GM10847 (cell line): ENCODE results near the gene CAPN5.

ENCODE experiments used
- POLR2A ChIP-seq: IDR thresholded peaks from 2 replicates; pipeline ENCODE4 v1.6.1; 2011; ENCODE audit not compliant: insufficient read length; ENCODE audit errors: extremely low read depth

Gene CAPN5

DNA sequence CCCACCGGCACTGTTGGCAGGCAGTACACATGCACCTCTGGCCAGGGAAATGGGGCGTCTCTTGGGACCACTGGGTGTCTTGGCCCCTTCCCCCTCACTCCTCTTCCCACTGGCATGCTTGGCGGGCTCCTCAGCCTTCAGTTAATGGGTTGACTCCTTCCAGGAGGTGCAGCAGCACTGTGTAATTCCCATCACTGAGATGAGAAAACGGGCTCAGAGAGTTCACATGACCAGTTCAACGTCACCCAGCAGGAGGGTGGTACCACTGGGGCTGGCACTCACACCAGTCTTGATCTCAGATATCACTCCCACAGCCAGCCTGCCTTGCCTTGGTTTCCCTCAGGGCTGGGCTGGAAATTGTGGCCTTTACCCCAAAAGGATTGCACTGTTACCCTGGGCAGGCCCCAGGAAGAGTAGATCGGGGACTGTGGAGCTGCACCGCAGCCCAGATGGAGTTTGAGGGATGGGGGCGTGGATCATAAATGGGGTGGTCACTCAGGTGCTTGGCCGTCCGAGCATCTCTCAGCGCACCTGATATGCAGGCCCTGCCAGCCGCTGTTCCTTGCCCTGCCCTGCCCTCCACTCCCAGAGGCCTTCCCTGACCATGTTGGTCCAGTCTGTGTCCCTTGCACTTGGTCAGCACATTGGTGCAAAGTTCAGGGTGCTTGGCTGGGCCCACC lies 16.9 kb downstream of the CAPN5 start:
- no peak for TF ChIP-seq POLR2A

DNA sequence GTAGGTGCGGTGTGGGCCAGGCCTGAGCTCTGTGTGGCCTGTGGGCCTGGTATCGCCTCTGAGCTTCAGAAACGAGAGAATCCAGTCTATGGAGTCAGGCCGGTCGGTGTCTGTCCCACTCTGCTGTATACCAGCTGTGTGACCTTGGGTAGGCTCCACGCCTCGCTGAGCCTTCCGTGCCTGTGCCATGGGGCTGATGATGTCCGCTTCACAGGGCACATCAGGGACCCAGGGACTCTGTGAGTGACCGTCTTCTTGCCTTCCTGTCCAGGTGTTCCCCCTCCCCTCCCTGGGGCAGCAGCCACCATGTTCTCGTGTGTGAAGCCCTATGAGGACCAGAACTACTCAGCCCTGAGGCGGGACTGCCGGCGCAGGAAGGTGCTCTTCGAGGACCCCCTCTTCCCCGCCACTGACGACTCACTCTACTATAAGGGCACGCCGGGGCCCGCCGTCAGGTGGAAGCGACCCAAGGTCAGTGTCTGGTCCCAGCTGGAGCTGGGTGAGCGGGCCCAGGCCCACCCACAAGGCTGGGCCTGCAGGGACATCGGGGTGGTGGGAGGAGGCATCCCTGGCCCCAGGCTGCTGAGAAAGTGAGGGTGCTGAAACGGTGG lies 17.9 kb downstream of the CAPN5 start:
- TF ChIP-seq POLR2A = no peak

DNA sequence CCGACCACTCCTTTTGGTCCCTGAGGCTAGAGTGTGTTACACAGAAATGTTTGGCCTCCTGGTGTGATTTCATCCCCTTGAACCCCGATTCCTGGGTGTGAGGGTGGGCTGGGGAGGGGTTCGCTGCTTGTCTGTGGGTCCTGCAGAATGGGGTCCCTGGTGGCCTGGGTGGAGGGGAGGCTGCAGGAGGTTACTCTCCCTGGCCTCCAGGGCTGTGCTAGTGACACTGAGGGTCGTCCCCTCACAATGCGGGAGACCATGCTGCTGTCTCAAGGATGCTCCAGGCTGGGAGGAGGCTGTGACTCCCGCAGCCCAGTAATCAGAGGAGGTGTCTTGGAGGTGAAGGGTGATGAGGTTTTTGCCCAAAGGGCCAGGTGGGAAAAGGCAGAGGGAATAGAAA lies 18.9 kb downstream of the CAPN5 start:
- TF ChIP-seq POLR2A = no peak

DNA sequence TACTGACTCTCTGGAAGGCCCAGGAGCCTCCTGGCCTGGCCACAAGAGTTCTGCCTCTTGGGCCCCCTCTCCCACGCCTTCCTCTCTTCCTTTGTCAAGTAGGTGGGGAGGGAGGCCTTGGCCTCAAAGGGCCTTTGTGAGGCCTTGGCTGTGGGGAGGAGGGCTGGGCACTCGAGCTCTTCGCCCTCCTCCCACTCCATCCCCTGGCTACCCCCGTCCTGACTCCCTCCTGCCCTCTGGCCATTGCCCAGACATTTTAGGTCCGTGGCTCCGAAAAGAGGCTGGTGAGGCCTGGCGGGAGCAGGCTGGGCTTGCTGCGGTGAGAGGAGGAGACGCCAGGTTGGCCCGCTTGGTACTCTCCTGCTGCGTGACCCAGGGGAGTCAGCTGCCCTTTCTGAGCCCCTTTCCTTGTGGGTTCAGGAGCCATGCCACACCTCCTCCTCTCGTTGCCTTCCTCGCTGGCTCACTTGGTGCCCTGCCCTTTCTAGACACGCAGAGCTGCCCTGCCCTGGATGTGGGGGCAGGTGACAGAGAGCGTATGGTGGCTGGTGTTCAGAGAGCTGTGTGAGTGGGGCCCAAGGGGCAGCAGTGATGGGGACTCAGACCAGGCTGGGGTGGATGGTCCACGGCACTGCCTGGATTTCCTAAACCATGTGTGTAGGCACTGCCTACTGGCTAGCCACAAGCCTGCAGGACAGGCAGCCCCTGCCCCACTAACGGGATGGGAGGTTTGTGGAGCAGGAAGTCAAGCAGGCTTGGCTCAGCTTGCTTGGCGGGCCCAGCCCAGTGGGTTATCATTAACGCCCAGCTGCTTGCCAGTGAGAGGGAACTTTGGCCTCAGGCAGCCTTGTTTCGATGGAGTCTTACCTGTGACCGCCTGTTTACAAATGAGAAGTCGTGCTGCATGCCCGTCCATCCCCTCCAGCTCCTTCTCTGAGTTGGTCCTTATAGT lies 20.0 kb downstream of the CAPN5 start:
- TF ChIP-seq POLR2A = no peak

DNA sequence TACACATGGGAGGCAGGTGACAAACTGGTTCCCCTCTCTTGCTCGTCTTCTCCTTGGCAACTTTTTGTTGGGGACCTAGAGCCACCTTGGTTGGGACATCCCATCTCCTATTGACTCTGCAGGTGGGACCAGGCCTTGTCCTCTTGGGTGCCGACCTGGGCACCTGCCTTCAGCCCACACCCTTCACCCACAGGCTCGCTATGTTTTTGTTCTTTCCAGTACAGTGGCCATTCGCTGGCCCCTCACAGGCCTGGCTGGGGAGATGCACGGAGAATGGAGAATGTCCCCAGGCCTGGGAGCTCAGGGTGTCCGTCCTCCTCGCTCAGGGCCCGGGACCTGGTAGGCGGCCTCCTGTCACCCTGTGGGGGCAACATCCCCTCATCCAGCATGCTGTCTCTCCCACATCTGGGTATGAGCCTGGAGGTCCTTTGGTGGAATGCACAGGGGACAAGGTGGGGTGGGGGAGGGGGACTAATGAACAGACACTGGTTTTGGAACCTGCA lies 21.0 kb downstream of the CAPN5 start:
- no peak for TF ChIP-seq POLR2A

DNA sequence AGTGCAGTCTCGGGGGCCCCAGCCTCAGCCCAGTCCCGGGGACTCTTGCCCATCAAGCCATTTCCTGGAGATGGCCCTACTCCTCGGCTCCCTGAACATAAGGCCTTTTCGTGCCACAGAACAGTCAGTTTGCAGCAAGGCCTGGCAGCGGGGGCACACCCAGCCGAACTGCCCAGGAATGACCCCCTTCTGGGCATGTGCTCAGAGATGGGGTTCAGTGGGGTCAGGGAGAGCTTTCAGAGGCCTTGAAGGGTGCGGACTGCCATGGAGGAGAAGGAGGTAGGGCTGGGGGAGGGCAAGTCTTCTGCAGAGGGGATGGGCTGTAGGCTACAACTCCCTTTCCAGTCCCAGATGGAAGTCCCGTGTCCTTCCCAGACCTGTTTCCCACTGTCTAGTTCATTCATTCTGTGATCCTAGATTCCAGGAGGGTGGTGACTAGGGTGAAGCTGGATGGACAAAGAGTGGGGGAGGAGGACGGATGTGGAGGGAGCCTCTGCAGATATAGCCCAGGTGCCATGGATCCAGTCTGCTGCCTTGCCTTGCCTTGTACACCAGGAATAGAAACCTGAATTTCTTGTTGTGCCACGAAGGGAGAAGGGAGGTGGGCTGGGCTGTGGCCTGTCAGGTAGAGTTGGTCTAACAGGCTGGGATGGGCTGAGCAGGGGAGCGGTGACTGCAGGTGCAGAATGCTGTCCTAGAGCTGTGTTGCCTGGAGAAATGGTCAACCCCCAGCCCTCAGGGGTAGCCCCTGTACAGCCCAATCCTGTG lies 21.6 kb downstream of the CAPN5 start:
- no peak for TF ChIP-seq POLR2A

DNA sequence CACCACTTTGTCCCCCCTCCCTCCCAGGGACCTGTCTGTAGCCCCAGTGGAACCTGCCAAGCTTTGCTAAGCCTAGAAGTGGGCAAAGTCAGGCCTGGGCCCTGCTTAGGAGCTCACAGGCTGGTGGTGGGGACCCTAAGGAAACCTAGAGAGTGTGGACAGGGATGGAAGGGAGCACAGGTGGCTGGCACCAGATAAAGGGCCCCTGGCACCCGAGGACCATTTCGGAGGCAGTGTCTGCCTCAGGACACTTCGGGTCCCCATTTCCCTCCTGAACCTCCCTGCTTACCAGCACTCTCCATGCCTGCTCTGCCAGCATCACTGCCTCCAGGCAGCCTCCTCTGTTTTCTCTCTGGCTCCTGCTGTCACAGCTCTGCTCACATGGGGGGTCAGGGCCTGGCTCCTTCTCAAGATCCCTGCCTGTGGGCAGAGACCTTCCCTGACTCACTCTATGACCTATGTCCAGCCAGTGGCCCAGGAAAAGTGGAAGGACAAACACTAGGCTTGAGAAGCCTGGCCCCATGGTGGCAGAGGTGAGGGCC lies 22.3 kb downstream of the CAPN5 start:
- TF ChIP-seq POLR2A = no peak

DNA sequence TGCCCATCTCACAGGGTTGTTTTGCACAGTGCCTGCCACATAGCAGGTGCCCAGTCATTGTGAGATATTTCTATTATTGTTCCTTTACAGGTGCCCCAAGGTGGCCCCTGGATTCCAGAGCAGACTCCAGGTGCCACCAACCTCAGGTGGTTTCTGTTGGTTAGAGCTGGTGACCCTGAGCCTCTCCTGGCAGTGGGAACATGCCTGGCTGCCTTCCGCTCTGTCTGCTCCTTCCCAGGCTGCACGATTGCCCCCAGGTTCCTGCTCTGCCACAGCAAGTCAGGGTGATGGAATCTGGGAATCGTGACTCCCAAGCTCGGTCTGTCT lies 23.2 kb downstream of the CAPN5 start:
- no peak for TF ChIP-seq POLR2A

DNA sequence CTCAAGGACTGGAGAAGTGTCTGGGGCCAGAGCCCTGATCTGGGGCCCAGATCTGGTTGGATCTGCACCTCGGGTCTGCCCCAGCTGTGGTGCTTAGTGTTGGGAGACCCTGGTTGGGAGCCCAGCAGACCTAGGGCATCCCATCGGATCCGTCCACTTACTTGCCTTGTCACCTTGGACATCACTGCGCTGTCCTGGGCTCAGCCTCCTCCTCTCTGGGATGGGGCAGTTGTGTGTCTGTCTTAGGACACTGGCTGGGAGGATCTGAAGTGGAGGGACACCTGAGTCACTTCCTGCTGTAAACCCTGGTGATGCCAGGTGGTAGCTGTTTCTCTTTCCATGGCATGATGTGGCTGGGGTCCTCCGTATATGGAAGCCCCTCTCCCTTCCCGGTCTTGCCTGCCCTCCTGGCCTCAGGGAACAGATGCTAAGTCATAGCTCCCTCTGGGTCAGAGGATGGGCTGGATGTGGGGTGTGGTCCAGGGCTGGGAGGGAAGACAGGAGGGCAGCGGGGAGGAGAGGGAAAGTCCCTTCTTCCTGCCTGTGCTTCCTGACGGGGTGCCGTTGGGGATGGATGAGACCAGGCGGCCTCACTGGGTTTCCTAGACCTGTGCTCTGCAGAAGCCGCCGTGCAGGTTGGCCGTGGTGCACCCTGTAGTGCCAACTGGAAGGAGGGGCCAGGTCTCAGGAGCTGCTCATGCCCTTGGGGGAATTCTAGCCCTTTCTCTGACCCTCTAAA lies 23.8 kb downstream of the CAPN5 start:
- no peak for TF ChIP-seq POLR2A

DNA sequence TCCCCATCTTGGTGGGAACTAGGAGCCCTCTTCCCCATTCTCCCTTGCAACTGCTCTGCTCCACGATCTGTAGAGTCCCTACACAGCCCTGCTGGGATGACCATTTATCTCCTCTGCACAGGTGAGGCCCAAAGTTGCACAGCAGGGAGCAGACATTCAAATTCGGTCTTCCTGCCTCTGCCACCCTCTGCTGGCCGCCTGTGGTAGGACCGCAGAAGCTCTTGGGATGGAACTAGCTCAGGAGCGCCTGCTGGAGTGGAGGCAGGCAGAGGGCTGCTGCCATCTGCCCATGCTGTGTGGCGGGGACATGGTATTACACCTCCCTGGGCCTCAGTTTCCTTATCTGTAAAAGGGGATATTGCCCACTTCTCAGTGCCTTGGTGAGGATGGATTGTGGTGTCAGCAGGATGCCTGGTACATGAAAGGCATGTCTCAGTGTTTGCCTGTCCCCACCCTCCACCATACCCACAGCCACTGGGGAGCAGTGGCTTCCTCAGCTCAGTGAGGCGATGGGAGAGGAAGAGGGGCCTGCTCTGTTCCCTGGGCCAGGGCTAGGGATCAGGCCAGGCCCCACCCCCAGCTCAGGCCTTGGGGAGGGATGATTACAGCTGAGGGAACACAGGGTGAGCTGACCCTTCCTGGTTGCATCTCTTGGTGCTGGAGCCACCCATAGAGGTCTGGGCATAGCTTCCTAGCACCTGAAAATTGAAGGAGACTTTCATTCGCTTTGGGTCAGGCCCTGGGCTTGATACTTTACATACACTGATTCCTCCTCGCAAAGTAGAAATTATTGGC lies 24.6 kb downstream of the CAPN5 start:
- no peak for TF ChIP-seq POLR2A

DNA sequence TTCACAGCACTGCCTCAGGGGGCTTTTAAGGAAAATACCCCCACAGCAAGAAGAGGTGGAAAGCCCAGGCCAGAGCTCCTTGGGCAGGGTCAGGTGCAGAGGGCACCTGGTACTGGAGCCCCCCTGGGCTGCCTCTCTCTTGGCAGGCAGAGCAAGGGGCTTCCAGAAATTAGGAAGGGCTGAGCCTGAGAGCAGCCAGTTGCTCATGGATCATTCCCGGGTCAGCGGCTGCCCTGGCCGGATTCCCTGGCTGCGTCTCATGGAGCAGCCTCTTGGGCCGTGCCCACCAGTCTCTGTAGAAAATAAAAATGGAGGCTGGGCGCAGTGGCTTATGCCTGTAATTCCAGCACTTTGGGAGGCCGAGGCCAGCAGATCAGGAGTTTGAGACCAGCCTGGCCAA lies 25.6 kb downstream of the CAPN5 start:
- no peak for TF ChIP-seq POLR2A

DNA sequence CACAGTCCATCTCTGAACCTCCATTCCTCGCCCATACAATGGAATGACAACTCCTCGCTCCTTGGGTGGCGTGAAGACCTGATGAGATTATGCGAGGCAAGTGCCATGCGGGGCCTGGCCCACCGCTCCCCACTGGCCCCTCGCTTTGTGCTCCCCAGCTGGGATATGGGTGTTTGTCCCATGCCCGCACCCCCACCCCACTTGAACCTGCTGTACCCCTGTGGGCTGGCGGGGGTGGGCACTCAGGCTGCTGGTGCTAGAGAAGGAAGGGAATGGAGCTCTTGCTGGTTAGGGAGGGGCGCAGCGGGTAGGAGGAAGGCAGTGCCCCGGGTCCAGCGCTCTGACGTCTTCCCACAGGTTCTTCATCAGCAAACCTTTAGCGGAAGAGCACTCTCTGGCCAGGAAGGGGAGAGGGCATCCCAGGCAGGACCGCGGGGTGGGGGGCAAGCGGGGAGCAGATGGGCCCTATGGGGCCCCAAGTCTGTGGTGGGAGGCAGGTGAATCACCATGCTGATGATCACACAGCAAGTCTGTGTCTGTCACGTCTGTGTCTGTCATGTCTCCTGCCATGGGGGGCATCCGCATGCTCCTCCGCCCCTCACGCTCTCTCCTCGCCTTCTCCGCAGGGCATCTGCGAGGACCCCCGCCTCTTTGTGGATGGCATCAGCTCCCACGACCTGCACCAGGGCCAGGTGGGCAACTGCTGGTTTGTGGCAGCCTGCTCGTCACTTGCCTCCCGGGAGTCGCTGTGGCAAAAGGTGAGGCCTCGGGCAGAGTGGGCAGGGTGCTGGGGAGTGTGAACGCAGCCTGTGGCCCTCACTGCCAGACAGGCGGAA lies 26.5 kb downstream of the CAPN5 start:
- no peak for TF ChIP-seq POLR2A
